Activated CD4-positive, alpha-beta T cell treated with anti-CD3 and anti-CD28 coated beads for 24 hours (primary cell): ENCODE measurements around the gene ZNF708.
"Not testable (repeated sequence)": the region's sequence is repeated elsewhere in the genome, so short reads cannot be mapped to it uniquely, and the experiment has no call there.

ENCODE experiments used
- DNase-seq, 2 donors: peaks; one replicate each; pipeline ENCODE4 v3.0.0-alpha.2; 2020; ENCODE audit warnings: low read depth in 2 of 2

Gene ZNF708

DNA sequence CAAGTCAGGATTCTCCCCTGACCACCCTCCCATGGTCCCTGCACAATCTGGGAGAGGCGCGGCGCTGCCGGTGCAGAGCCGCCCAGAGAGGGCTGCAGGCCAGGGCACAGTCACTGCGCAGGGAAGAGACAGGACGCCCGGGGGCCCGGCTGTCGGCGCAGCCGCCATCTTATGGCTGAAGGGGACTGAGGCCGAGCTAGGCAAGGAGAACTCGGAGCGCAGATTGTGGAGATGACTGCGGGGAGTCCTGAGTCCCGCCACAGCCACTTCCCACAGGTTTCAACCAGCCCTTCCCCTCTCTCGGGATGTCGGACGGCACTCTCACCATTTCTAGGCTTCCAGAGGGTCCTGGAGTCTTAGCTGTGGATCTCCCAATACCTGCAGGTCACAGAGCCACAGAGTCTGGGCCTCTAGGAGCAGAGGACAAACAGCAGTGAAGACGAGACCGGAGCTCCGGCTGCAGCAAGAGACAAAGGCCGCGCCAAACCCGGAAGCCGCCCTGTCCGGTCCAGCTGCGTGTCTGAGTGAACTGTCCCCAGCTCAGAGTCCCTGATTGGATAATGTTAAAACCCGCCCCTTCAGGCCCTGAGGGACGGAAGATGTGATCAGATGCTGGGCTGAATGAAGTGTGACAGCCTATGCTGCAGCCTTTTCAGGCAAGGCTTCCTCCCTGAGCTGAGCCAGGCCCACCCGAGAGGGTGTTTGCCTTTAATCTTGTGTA lies at the start of gene ZNF708:
Gene ZNF708 (minus strand): TSS at position 526 of the 721 bp plus-strand sequence. CDS start 198 bp downstream, at position 328.
- DNase-seq, result peak; percentile 59 to 60

GRCh38 chr19:21362291-21362690 lies 33.1 kb upstream of the ZNF708 start:
- no peak for DNase-seq

DNA sequence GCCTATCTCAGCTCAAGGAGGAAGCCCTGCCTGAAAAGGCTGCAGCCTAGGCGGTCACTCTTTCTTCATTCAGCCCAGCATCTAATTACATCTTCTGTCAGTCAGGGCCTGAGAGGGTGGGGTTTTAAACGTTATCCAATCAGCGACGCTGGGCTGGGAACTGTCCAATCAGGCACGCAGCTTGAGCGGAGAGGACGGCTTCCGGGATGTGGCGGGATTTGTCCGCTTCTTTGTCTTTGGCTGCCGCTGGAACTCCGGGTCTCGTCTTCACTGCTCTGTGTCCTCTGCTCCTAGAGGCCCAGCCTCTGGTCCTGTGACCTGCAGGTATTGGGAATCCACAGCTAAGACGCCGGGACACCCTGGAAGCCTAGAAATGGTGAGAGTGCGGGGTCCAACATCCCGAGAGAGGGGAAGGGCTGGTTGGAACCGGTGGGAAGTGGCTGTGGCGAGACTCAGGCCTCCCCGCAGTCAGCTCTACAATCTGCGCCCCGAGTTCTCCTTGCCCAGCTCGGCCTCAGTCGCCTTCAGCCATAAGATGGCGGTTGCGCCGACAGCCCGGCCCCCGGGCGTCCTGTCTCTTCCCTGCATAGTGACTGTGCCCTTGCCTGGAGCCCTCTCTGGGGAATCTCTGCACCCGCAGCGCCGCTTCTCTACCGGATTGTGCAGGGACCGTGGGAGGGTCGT lies 29.7 kb upstream of the ZNF708 start, which contains the start of gene ZNF738:
Gene ZNF738 (plus strand): TSS at position 233 of the 684 bp plus-strand sequence. CDS start 141 bp downstream, at position 374.
- peak; percentile 69 to 73 for DNase-seq

GRCh38 chr19:21352830-21353229 lies 23.6 kb upstream of the ZNF708 start:
- DNase-seq, result no peak

DNA sequence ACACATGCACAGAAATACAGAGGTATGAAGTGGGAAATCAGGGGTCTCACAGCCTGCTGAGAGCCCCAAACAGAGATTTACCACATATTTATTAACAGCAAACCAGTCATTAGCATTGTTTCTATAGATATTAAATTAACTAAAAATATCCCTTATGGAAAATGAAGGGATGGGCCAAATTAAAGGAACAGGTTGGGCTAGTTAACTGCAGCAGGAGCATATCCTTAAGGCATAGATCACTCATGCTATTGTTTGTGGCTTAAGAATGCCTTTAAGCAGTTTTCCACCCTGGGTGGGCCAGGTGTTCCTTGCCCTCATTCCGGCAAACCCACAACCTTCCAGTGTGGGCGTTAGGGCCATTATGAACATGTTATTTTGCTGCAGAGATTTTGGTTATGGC lies 15.6 kb upstream of the ZNF708 start:
- DNase-seq, result not testable (repeated sequence)

- no peak for DNase-seq
Measured at GRCh38 chr19:21335721-21336120, 6.5 kb upstream of the ZNF708 start.

- DNase-seq, result no peak
Measured at GRCh38 chr19:21328406-21328805, 804 bp downstream of the ZNF708 start.

- DNase-seq, result no peak
Measured at GRCh38 chr19:21326169-21326568, 3.0 kb downstream of the ZNF708 start.

- no peak for DNase-seq
Measured at GRCh38 chr19:21323000-21323399, 6.2 kb downstream of the ZNF708 start.

DNA sequence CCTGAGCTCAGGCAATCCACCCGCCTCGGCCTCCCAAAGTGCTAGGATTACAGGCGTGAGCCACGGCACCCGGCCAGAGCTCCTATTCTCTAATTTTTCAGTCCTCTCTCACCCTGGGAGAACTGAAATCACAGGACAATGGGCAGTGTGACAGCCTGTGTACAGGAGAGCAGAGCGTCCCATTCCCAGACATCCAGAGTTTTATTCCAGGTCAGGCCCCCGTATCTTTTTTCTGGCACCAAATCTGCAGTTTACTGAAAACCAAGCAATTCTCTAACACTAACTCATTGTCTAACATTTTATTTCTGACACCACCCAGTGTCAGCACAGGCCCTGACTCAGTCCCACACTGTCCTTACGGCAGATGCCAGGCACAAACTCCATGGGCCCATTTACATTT lies 6.7 kb downstream of the ZNF708 start:
- no peak for DNase-seq

- no peak for DNase-seq
Measured at GRCh38 chr19:21321996-21322395, 7.2 kb downstream of the ZNF708 start.

- no peak for DNase-seq
Measured at GRCh38 chr19:21321134-21321533, 8.1 kb downstream of the ZNF708 start.

- no peak for DNase-seq
Measured at GRCh38 chr19:21317821-21318220, 11.4 kb downstream of the ZNF708 start.

DNA sequence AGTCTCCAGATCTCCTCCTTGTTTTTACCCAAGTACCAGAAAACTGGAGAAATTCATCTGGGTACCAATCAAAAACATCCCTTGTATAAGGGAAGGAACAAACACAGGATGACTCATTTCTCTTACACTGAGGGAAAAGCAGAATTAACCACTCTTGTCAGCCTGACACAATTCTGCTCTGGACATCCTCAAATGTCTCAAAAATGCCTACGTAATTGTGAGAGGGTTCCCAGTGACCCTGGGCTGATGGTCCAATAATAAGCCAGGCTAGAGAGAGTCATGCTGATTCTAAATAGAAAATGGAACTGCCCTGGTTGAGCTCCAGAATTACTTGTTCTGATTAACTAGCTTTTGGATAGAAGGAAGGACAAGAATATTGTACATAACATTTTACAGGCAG lies 14.5 kb downstream of the ZNF708 start:
- DNase-seq, result no peak

DNA sequence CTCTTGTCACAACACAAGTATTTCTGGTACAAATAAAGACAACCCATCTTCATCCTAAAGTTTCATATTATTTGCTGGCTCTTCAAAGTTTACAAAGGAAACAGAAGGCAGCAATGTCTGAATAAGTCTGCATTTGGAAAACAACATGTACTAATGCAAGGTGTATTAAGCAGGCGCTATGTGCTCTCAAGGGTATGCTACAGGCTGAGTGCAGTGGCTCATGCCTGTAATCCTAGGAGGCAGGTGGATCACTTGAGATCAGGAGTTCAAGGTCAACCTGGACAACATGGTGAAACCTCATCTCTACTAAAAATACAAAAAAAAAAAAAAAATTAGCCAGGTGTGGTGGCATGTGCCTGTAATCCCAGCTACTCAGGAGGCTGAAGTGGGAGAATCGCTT lies 16.4 kb downstream of the ZNF708 start:
- DNase-seq, result not testable (repeated sequence)

DNA sequence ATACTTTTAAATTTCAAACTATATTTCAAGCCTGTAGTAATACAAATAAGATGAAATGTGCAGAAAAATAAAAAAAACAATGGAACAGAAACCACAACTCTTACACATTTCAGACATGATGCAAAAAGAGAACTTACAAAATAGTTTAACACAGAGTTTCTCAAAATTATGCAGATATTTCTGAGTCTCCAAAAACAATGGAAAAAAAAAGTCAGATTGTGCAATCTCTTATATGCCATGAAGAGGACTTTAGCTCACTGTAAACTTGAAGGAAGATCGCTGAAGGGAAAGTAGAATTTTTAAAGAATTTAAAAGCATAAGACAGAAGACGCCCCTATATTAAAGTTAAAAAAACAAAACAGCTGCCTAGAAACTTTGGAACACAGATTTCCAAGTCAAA lies 20.4 kb downstream of the ZNF708 start:
- DNase-seq, result no peak

GRCh38 chr19:21306881-21307479 lies 22.2 kb downstream of the ZNF708 start:
- not testable (repeated sequence) for DNase-seq

DNA sequence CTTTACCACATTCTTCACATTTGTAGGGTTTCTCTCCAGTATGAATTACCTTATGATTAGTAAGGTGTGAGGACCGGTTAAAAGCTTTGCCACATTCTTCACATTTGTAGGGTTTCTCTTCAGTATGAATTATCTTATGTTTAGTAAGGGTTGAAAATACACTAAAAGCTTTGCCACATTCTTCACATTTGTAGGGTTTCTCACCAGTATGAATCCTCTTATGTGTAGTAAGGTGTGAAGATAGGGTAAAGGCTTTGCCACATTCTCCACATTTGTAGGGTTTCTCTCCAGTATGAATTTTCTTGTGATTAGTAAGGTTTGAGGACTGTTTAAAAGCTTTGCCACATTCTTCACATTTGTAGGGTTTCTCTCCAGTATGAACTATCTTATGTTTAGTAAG lies 35.4 kb downstream of the ZNF708 start:
- DNase-seq, result not testable (repeated sequence)

GRCh38 chr19:21269813-21270212 lies 59.4 kb downstream of the ZNF708 start:
- no peak for DNase-seq

DNA sequence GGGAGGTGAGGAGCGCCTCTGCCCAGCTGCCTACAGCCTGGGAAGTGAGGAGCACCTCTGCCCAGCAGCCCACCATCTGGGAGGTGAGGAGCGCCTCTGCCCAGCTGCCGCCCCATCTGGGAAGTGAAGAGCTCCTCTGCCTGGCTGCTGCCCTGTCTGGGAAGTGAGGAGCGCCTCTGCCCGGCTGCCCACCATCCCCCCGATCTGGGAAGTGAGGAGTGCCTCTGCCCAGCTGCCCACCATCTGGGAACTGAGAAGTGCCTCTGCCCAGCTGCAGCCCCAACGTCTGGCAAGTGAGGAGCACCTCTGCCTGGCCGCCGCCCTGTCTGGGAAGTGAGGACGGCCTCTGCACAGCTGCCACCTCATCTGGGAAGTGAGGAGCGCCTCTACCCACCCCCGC lies 64.3 kb downstream of the ZNF708 start:
- no peak for DNase-seq

GRCh38 chr19:21264416-21264815 lies 64.8 kb downstream of the ZNF708 start:
- DNase-seq, result no peak

DNA sequence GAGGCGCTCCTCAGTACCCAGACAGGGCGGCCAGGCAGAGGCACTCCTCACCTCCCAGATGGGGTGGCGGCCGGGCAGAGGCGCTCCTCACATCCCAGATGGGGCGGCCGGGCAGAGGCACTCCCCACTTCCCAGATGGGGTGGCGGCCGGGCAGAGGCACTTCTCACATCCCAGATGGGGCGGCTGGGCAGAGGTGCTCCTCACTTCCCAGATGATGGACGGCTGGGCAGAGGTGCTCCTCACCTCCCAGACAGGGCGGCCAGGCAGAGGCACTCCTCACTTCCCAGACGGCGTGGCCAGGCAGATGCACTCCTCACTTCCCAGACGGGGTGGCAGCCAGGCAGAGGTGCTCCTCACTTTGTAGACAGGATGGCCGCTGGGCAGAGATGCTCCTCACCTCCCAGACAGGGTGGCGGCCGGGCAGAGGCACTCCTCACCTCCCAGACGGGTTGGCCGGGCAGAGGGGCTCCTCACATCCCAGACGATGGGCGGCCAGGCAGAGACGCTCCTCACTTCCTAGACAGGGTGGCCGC lies 68.3 kb downstream of the ZNF708 start:
- DNase-seq, result not testable (repeated sequence)
